Cardiac muscle cell (in vitro differentiated cells and primary cell): ENCODE results near the gene LRP1B. TPM values are rescaled to one million over a fixed set of nuclear protein-coding genes. Genes with fewer than 3 reads are reported as not detected.

Experiments
- DNase-seq, 2 donors: peaks; one replicate each; pipeline versions ENCODE4 v3.0.0 to v3.0.0-alpha.2; 2010 to 2017; ENCODE audit warnings: low read depth in 1 of 2, low spot score in 1 of 2
- H3K27ac ChIP-seq: fragments of 200-600 bp; sonication (generic); 2 replicates; pipeline ENCODE4 v1.5.1; 2016
- H3K27me3 ChIP-seq: fragments of 200-600 bp; sonication (generic); 2 replicates; pipeline ENCODE4 v1.6.0; 2016; ENCODE audit warnings: control low read depth
- H3K36me3 ChIP-seq: fragments of 200-600 bp; sonication (generic); 2 replicates; pipeline ENCODE4 v1.5.1; 2016; ENCODE audit warnings: control low read depth
- H3K4me1 ChIP-seq: fragments of 200-600 bp; sonication (generic); 2 replicates; pipeline ENCODE4 v1.8.1; 2017; ENCODE audit warnings: low read depth, mild to moderate bottlenecking, mixed run types
- H3K4me3 ChIP-seq: fragments of 200-600 bp; sonication (generic); 2 replicates; pipeline ENCODE4 v1.5.1; 2016; ENCODE audit warnings: mild to moderate bottlenecking
- H3K9me3 ChIP-seq: fragments of 200-600 bp; sonication (generic); 2 replicates; pipeline ENCODE4 v1.5.1; 2017; ENCODE audit warnings: low read depth, mild to moderate bottlenecking, control low read depth
- CTCF ChIP-seq: IDR thresholded peaks from 2 replicates; pipeline ENCODE4 v1.5.1; 2012; ENCODE audit warnings: low read depth, mild to moderate bottlenecking, low read length
- polyA plus RNA-seq: library from polyadenylated mRNA; unstranded; fragments of >200 nt; fragmentation: Nextera tagmentation; extraction: Ambion mirVana; gene quantifications from 2 replicates; pipeline ENCODE4 v1.2.1, GENCODE V29; 2016
- total RNA-seq: library from RNA; depleted of rRNA; stranded (reverse); fragments of >200 nt; gene quantifications from 2 replicates; pipeline ENCODE4 v1.2.3, GENCODE V29; 2016

The LRP1B gene
- total and polyA plus RNA-seq, 2 experiments from 2014 or later, result 1.2 to 2.5 TPM

GRCh38 chr2:142112757-142113221 lies 18.0 kb downstream of the LRP1B start:
- Histone ChIP-seq H3K36me3 (no peaks in the 10 kb centered on the region), H3K27ac (no peak overlapping the region), H3K27me3 (no peaks in the 10 kb centered on the region), H3K9me3 (no peaks in the 10 kb centered on the region), H3K4me3 (no peak overlapping the region), H3K4me1 (no peaks in the 10 kb centered on the region)
- peak in 1 of 2 donors; percentile 82 for DNase-seq
- TF ChIP-seq CTCF, result peak; percentile 30

GRCh38 chr2:142104134-142104758 lies 26.6 kb downstream of the LRP1B start:
- H3K9me3 ChIP-seq, result no peaks in the 10 kb centered on the region
- H3K4me1 ChIP-seq, result peaks cover 11% of the 10 kb centered on the region
- H3K36me3 ChIP-seq, result no peaks in the 10 kb centered on the region
- H3K4me3 ChIP-seq, result no peak overlapping the region
- TF ChIP-seq CTCF, result no peak
- DNase-seq, result no peak
- H3K27me3 ChIP-seq, result no peaks in the 10 kb centered on the region
- H3K27ac ChIP-seq, result no peak overlapping the region

GRCh38 chr2:142100970-142101369 lies 29.8 kb downstream of the LRP1B start:
- H3K4me1 ChIP-seq, result peaks cover 11% of the 10 kb centered on the region

GRCh38 chr2:142100139-142100873 lies 30.5 kb downstream of the LRP1B start:
- Histone ChIP-seq H3K27ac (no peak overlapping the region), H3K9me3 (no peaks in the 10 kb centered on the region), H3K36me3 (no peaks in the 10 kb centered on the region), H3K4me1 (peaks cover 11% of the 10 kb centered on the region), H3K4me3 (no peak overlapping the region), H3K27me3 (no peaks in the 10 kb centered on the region)
- DNase-seq, result no peak
- TF ChIP-seq CTCF, result no peak

More at GRCh38 chr2:142100970-142101369, 29.8 kb downstream of the LRP1B start:
- Histone ChIP-seq H3K27me3 (no peaks in the 10 kb centered on the region), H3K4me3 (no peak overlapping the region), H3K9me3 (no peaks in the 10 kb centered on the region), H3K27ac (no peak overlapping the region), H3K36me3 (no peaks in the 10 kb centered on the region)
- no peak for TF ChIP-seq CTCF
- no peak for DNase-seq

- no peaks in the 10 kb centered on the region for H3K36me3 ChIP-seq
- no peak for DNase-seq
- TF ChIP-seq CTCF, result no peak
- H3K9me3 ChIP-seq, result no peaks in the 10 kb centered on the region
- peaks cover 11% of the 10 kb centered on the region for H3K4me1 ChIP-seq
- no peaks in the 10 kb centered on the region for H3K27me3 ChIP-seq
- no peak overlapping the region for H3K4me3 ChIP-seq
- H3K27ac ChIP-seq, result no peak overlapping the region
These were observed 33.1 kb downstream of the LRP1B start for GRCh38 chr2:142097711-142098110.
